RCC 7860 (cell line): Measurements from ENCODE around the gene FGF23.

Experiments used
- DNase-seq: peaks from one replicate; pipeline ENCODE4 v3.0.0-alpha.2; 2015; ENCODE audit warnings: low spot score
- FAIRE-seq: peaks from 2 replicates; lab custom pipeline; 2012; peaks lifted over from hg19 to GRCh38; lab: Jason Lieb, UNC

FGF23 gene

DNA sequence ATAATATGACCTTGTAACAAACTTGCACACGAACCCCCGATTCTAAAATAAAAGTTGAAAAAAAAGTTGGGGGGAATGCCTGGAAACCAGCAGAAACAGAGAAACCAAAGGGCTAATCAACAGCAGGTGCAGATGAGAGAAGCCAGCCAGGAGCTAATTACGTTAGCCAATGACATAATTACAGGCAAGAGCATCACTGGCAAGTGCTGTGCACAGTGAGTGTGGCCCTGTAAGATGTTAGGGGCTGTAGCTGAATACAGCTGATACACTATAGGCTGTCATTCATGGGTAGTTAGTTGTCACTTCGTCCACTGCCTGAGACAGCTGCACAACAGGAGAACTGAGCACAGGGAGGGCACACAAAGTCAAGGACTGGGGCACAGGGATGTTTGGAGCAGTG, 7.3 kb upstream of the FGF23 start:
- no peak for DNase-seq
- FAIRE-seq: no peak

DNA sequence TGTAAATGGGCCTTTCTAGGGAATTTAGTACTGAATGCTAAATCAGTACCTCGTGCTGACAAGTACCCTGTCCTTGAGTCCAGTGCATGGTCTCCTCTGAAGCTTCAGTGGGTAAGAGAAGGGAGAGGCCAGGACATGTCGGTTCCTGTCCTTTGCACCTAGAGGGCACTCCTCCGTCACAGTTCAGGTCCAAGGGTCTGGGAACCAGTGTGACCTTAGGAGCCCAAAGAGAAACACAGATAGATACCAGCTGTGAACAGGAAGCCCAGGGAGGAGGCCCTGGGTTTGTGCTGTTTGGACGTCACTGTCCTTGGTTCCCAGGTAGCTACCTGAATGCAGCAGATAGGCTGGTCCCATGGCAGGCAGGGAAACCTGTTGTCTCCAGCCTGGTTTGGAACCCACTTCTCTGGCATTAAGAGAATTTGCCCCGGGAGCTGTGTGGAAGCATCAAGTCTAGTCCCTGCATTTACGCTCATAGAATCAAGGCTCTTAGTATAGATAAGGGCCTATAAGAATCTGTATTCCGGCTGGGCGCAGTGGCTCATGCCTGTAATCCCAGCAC, 3.9 kb upstream of the FGF23 start:
- no peak for FAIRE-seq
- DNase-seq: no peak

DNA sequence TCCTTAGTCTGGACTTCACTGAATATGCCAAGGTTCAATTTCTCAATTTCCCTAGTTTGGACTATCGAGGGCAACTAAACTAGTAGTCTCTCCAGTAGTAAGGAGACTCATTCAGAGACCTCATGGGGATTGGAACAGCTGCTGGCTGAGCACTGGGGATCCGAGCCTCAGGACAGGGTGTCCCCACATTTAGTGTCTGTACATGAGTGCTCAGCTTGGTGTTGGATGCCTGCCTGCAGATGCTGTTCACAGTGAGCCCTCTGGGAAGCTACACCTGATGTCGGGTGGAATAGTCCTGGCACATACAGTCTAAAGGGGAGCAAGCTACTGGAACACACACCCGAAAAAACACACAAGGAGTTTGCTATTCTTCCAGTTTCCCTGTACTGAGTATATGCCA, 820 bp upstream of the FGF23 start:
- DNase-seq (no peak), FAIRE-seq (no peak)

DNA sequence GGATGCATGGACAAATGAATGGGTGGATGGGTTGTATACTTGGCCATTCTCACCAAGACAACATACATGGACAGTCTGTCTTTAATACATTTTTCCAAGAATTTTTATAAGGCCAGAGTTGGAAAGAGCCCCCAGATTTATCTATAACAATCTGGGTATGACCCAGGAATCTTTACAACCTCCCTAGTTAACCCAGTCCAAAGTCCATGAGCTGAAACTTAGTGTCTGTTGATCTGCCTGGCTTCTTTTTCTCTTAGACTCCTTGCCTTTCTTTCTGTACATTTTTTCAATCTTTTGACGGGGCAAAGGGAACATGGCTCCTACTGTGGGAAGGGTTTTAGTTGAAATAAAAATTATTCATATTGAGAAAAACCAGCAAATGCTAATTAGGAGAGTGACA, 740 bp downstream of the FGF23 start:
- FAIRE-seq (no peak), DNase-seq (no peak)

DNA sequence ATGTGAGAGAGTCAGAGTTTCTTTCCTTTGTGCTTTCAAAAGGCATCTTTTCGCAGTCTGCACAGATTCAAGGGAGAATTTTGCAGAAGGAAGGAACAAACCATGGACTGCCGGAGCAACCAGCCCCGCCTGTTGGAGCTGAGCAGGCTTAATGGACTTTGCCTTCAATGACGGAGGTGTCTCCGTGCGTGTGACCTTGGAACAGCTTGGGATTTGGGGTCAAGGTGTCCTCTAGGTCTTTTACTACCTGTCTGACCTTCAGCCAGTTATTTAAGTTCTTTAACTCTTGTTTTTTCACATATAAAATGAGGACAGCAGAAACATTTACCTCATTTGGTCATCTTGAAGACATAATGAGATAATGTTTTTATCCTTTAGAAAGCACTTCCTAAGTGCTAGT, 4.1 kb downstream of the FGF23 start:
- DNase-seq (no peak), FAIRE-seq (no peak)

DNA sequence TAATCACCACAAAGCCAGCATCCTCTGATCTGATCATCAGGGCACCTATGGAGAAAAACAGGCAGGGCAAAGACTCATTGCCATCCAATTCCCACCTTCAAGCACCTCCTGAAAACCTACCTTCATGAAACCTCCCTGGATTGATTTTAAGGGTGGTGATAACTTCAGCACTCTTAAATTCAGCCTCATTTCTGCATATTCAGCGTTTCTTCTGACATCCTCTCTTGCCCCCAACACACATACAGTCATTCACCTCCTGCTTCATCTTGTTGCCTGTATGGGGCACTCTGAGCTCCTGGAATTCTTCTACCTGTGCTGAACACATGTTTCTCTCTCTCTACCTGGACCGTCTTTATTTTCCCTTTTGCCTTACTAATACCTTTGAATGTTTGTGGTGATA, 6.9 kb downstream of the FGF23 start:
- FAIRE-seq (no peak), DNase-seq (no peak)

DNA sequence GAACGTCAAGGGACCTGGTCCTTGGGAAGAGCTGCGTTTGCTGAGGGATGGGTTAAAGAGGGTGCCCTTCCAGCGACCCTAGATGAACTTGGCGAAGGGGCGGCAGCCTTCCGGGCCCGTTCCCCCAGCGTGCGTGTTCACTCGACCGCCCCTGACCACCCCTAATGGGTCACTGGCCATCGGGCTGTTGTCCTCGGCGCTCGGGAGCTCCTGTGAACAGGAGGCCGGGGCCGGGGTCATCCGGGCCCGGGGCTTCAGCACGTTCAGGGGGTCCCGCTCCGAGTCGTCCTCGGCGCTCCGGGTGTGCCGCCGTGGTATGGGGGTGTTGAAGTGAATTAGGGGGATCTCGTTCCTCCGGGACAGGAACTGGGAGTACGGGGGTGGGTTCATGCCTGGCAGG, 9.2 kb downstream of the FGF23 start:
- FAIRE-seq (no peak), DNase-seq (no peak)

DNA sequence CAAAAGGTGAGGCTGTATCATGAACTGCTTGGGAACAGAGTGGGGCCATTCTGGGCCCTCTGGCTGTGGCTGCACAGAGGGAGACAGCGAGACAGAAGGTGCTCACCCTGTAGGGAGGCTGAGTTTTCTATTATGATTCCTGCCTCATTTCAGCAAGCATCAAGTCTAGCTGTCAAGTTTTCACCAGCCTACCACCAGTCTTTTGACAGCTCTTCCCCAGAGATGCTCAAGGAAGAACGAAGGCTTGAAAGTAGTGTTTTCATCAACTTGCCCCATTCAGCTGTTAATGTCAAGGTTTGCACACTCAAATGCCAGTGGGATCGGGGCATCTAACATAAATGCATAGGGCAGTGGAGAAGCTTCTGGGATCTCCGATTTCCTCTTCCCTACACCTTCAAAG, 10.0 kb downstream of the FGF23 start:
- no peak for DNase-seq
- no peak for FAIRE-seq

DNA sequence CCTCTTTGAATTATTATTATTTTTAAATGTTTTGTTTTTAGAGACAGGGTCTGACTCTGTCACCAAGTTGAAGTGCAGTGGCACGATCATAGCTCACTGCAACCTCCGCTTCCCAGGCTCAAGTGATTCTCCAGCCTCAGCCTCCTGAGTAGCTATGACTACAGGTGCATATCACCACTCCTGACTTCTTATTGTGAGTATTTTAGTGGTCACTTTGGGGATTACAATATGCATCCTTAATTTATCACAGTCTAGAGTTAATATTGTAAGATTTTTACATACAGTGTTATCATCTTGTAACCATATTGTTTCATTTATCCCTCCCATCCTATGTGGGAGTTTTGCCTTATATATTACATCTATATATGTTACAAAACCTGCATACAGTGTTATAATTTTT, 13.4 kb downstream of the FGF23 start:
- FAIRE-seq: no peak

DNA sequence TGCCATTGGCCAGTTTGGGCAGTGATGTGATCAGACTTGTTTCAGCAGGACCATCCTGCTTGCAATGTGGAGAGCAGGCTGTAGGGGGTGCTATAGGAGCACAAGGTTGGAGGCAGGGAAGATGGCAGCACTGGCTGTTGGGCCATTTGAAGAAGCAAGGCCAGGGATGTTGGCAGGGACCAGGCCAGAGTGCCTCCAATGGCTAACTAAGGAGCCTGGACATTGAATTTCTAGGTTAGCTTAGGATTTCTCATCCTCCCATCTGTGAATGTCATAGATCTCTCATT, 23.5 kb downstream of the FGF23 start:
- FAIRE-seq (no peak), DNase-seq (no peak)

More for the DNA sequence above, 13.4 kb downstream of the FGF23 start:
- DNase-seq: no peak

DNA sequence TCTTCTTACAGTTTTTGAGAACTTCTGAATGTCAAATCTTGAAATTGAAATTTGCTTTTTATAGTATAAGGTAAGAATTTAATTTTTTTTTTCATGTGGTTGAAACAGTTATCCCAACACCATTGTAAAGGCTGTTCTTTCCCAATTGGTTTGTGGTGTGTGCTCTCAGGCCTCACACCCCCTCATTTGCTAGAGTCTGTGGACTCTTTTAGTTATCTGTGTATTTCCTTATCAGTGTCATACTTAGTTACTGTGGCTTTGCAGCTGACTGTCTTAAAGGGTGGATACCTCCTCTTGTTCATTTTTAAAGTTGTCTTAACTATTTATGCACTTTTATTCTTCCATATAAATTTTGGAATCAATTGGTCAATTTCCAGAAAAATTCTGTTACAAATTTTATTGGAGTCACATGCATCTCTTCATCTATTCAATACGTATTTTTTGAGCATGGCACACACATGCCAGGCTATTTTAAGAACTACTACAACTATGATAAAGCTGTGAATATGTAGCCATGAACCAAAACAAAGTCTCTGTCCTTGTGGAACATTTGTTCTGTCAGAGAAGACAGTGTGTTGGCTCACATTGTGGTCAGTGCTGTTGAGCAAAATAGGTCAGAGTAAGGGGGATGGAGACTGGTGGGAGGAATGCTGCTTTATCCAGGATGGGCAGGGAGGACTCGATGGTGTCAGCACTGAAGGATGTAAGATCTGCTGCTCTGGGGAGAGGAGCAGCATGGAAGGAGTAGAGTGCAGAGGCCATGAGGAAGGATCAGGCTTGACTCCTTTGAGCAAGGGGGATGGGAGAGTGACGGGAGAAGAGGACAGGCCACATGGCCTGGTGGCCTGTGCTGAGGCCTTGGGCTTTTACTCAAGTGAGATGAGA, 24.1 kb downstream of the FGF23 start:
- no peak for DNase-seq
- no peak for FAIRE-seq

DNA sequence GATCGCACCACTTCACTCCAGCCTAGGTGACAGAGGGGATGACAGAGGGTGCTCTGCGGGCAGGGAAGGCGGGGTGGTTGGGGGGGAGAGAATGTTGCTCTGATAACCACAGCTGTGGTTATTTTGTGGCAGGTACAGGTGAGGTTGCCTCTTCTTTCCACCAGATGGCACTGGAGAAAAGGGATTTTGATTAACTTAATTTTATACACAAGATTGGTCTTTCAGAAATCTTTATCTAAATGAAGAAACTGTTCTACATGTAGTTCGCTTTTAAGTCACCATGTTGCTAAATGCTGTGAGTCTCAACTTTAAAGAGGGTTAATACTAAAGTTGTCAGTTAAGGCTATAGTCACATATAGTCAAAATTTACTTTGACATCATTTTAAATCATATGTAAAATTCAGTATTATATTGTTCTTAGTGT, 25.7 kb downstream of the FGF23 start:
- FAIRE-seq (no peak), DNase-seq (no peak)

DNA sequence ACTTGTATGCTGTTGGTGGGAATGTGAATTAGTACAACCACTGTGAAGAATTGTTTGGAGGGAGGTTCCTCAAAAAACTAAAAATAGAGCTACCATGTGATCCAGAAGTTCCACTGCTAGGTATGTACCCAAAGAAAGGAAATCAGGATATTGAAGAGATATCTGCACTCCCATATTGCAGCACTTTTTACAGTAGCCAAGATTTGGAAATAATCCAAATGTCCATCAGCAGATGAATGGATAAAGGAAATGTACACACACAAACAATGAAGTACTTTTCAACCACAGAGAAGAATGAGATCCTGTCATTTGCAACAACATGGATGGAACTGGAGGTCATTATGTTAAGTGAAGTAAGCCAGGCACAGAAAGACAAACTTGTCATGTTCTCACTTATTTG, 32.6 kb downstream of the FGF23 start:
- FAIRE-seq (no peak), DNase-seq (no peak)

DNA sequence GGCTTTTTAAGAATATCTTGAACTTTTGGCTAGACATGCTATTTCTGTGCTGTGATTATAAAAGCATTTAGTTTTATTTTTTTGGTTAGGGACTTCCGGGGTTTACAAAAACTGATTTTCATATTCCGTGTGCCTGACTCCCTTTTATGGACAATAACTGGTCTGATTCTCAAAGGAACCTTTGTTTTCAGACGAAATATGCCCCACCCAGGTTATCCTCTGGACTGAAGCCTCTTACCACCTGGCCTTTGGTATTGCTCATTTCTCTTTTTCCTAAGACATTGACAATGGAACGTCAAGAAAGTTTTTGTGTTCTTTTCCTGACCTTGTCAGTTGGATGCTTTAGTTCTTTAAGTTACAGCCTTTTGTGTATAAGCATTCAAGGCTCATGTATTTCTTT, 47.7 kb downstream of the FGF23 start:
- no peak for DNase-seq
- FAIRE-seq: no peak

DNA sequence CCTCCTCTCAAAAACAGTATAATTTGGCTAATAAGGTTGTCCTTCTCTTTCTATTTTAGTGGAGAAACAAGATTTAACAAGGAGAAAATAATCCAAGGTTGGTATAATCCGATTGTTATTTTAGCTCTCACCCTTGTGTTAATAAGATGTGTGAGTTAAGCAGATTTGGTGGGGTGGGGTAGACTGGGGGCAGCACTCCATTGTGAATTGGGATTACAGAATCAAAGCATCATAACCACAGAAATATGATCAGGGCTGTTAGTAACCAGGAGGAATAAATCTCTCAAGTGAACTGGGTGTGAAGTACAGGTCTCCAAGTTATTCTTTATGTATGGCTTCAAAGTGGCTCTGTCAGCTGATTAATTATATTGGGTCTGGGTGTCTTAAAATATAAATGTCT, 48.3 kb downstream of the FGF23 start:
- no peak for FAIRE-seq

DNA sequence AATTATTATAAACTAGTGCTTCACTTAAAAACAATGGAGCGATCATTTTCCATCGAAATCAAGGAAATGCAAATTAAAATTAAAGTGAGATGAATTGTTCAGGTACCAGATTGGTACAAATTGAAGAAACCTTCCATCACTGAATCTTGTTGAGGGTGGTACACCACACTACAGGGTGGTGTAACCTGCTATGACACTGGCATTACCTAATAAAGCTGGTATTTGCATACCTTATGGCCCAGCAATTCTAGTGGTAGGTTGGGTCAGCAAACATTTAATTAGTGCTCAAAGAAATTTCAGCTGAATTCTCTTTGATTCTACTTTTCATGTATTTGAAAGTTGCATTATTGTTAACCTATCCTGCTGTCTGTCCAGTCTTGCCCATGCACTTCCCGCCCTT, 49.3 kb downstream of the FGF23 start:
- no peak for FAIRE-seq

More for the DNA sequence above, 48.3 kb downstream of the FGF23 start:
- DNase-seq: no peak

DNA sequence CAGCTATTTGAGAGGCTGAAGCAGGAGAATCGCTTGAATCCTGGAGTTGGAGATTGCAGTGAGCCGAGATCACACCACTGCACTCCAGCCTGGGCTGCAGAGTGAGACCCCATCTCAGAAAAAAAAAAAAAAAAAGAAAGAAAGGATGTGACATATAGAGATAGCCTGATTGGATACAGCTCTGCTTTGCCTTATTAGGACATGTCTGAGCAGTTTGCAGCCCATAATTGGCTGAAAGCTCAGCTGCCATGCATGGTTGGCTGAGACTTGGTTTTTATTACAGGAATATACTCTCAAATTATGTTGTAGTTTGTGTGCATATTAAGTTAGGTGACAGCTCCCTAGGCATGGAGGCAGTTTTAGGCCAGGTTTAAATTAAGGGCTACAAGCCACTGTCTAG, 52.2 kb downstream of the FGF23 start:
- no peak for FAIRE-seq

More for the DNA sequence above, 49.3 kb downstream of the FGF23 start:
- no peak for DNase-seq

DNA sequence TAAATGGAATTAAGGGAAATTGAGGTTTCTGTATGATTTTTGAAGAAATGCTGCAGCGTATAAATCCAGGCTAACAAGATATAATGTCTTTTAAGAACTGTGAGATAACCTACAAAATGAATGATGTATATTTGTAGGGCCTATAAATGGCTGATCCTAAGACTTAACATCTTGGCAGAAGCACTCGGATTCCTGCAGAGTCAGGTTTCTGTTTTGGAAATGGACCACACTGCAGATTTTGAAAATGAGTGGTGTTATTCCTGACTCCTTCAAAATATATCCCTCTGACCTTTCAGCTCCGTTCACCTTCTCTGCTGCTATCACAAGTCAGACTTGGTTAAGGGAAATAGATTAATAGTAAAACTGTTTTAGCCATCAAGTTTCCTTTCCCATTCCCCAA, 53.5 kb downstream of the FGF23 start:
- DNase-seq (no peak), FAIRE-seq (no peak)

More for the DNA sequence above, 52.2 kb downstream of the FGF23 start:
- DNase-seq: no peak

DNA sequence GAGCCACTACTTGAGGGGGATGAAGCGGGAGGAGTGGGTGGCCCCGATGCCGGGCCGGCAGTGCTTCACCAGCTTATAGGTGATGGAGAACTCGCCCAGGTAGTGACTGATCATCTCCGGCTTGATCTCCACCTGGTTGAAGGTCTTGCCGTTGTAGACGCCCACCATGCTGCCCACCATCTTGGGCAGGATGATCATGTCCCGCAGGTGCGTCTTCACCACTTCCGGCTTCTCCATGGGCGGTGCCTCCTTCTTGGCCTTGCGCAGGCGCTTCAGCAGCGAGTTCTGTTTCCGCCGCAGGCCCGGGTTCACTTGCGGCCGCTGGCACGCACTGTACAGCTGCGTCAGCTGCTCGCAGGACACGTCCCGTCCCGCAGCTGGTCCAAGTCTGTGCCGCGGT, 55.1 kb downstream of the FGF23 start:
- DNase-seq: no peak
- FAIRE-seq: no peak

DNA sequence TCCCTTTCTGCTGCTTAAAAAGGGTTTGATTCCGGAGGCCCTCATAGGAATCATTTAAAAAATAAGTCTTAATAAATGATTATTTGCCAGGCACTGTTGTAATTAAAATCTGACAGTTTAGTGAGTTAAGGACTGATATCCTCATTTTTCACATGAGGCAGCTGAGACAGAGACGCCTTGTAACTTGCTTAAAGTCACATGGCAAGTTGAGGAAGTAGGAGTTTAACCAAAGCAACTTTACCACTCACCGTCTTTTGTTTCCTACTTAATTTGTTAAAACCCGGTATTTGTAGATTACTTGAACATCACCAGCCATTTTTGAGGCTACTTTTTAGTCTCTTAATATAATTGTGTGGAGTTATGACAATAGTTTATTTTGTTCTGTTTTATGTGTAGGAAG, 56.1 kb downstream of the FGF23 start:
- DNase-seq (no peak), FAIRE-seq (no peak)

DNA sequence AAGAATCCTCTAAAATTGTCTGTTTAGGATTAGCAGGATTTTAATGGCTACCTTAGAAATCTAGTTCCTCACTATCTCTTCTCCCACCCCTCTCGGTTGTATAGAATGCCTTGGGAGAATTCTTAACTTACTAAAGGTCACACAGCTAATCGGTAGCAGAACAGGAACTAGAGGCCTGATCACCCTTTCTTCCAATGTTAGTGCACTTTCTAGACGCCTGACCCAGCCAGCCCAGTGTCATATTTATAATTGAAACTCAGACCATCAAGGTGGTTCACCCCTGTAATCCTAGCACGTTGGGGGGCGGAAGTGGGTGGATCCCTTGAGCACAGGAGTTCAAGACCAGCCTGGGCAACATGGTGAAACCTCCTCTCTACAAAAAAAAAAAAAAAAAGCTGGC, 56.8 kb downstream of the FGF23 start:
- FAIRE-seq (no peak), DNase-seq (no peak)

DNA sequence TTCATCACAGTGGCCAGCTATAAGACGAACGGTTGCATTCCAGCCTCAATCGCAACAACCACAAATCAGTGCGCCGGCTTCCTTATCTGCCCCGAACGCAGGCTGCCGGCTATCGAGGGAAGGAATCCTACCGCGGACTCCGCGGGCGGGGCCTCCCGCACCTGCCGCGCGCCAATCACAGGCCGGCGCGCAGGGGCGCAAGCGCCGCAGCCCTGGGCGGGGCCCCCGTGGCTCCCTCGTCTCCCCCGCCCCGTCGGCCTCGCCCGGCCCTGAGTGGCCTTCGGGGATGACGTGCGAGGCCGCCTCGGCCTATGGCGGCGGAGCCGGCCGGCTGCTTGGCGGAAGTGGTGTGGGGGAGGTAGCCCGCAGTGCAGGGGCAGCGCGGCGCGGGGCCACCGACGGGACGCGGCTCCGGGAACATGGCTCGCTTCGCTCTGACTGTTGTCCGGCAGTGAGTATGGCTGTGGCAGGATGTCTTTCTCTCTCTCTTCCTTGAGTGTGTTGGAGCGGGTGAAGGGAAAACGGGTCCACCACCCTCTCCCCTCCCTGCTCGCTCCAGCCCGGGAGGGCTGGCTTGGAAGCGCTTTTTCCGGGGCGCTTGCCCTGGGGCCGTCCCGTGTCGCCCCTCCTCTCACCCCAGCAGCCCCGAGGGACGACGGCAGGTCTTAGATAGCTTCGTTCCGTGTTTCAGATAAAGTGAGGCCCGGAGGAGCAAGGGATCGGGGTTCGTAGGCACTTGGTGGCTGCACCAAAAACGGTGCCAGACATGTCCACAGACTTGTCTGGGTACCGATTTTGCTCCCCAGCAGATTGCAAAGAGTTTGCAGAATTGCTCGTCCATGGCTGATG, 58.4 kb downstream of the FGF23 start, which contains the start of gene TIGAR:
TSS of gene TIGAR (plus strand) at position 361 of the 849 bp plus-strand sequence. CDS start at position 420, 59 bp downstream.
- FAIRE-seq (no peak), DNase-seq (peak; percentile 77)
